ENCODE data around the gene GNB3. TPM values are rescaled to one million over a fixed set of nuclear protein-coding genes. Genes with fewer than 3 reads are reported as not detected.

GNB3 gene
- total RNA-seq, result 10 to 100 TPM in 1 of 4 donors, 1 to 10 TPM in 1, under 1 TPM in 1, not detected in 1; under 0.01 to 18.3 (median 2.7) TPM

GRCh38 chr12:6840761-6841515 is at the start of gene GNB3:
GNB3 (plus strand) TSS chr12:6840925; CDS start chr12:6841288, 363 bp downstream.
- H3K4me3 ChIP-seq, result no peak within 1 kb of the TSS
- intact Hi-C loops (cut with DNase I; ENCODE audit: low total_unique reads), result no loop called here
- TF ChIP-seq CTCF (IDR thresholded peaks at IDR 0.05) (no peak), POLR2A (IDR thresholded peaks at IDR 0.05) (no peak)
- no peaks in the 10 kb centered on the region for H3K9me3 ChIP-seq
- H3K4me1 ChIP-seq, result no peaks in the 10 kb centered on the region
- no peaks in the 10 kb centered on the region for H3K36me3 ChIP-seq
- DNase-seq, result no peak
- H3K27ac ChIP-seq, result no peak within 1 kb of the TSS
- no peaks in the 10 kb centered on the region for H3K27me3 ChIP-seq

GRCh38 chr12:6791931-6792520 is 48.7 kb upstream of the GNB3 start:
- no peak for DNase-seq
- Histone ChIP-seq H3K9me3 (no peaks in the 10 kb centered on the region), H3K4me1 (no peaks in the 10 kb centered on the region), H3K27me3 (no peaks in the 10 kb centered on the region), H3K36me3 (no peaks in the 10 kb centered on the region), H3K4me3 (no peak overlapping the region), H3K27ac (no peak overlapping the region)
- intact Hi-C loops (cut with DNase I; ENCODE audit: low total_unique reads), result no loop called here
- TF ChIP-seq CTCF (IDR thresholded peaks at IDR 0.05) (no peak), POLR2A (IDR thresholded peaks at IDR 0.05) (no peak)

- Histone ChIP-seq H3K4me3 (no peak overlapping the region), H3K27me3 (no peaks in the 10 kb centered on the region), H3K36me3 (no peaks in the 10 kb centered on the region), H3K9me3 (no peaks in the 10 kb centered on the region), H3K4me1 (no peaks in the 10 kb centered on the region), H3K27ac (no peak overlapping the region)
- intact Hi-C loops (cut with DNase I; ENCODE audit: low total_unique reads), result no loop called here
- no peak for DNase-seq
- no peak for TF ChIP-seq CTCF (IDR thresholded peaks at IDR 0.05)
- TF ChIP-seq POLR2A (IDR thresholded peaks at IDR 0.05), result no peak
Observed at GRCh38 chr12:6792522-6793201, 48.1 kb upstream of the GNB3 start.

- intact Hi-C loops (cut with DNase I; ENCODE audit: low total_unique reads), result no loop called here
- TF ChIP-seq POLR2A (IDR thresholded peaks at IDR 0.05) (no peak), CTCF (IDR thresholded peaks at IDR 0.05) (no peak)
- no peak for DNase-seq
- H3K27ac ChIP-seq, result no peak overlapping the region
- H3K4me3 ChIP-seq, result no peak overlapping the region
- H3K9me3 ChIP-seq, result no peaks in the 10 kb centered on the region
- H3K4me1 ChIP-seq, result no peaks in the 10 kb centered on the region
- no peaks in the 10 kb centered on the region for H3K36me3 ChIP-seq
- no peaks in the 10 kb centered on the region for H3K27me3 ChIP-seq
Observed at GRCh38 chr12:6795088-6795487, 45.6 kb upstream of the GNB3 start.

- Histone ChIP-seq H3K4me3 (no peak overlapping the region), H3K4me1 (no peaks in the 10 kb centered on the region), H3K27ac (no peak overlapping the region), H3K36me3 (no peaks in the 10 kb centered on the region), H3K27me3 (no peaks in the 10 kb centered on the region), H3K9me3 (no peaks in the 10 kb centered on the region)
- intact Hi-C loops (cut with DNase I; ENCODE audit: low total_unique reads), result no loop called here
- no peak for DNase-seq
- TF ChIP-seq POLR2A (IDR thresholded peaks at IDR 0.05) (no peak), CTCF (IDR thresholded peaks at IDR 0.05) (no peak)
Observed at GRCh38 chr12:6796576-6796975, 44.1 kb upstream of the GNB3 start.
